PFSK-1 (cell line): ENCODE data around the gene SIAH1.

Source experiments
- POLR2AphosphoS5 ChIP-seq: IDR thresholded peaks from 2 replicates; pipeline ENCODE4 v1.6.1; 2012; ENCODE audit warnings: low read depth, mild to moderate bottlenecking, control low read depth, low read length, moderate library complexity
- TAF1 ChIP-seq: IDR thresholded peaks from 2 replicates; pipeline ENCODE4 v1.6.1; 2012; ENCODE audit warnings: low read length, control low read depth, borderline replicate concordance; ENCODE audit not compliant: insufficient read depth

DNA sequence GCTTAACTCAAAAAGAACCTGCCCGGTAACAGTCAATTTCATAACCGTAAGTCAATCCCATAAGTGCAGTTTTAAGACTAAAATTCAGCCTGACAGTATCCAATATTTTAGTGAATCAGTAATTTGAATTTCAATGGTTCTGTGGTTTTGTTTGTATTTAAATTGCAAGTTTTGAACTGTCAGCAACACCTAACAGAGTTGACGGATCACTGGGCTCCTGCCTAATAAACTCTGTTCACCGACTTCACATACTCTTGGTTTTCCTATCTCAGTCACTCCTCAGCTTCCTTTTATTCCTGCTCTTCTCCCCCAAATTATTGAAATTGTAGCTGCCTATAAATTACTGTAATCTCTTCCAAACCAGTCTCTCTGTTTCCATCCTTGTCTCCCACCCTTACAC is 12.5 kb downstream of the SIAH1 start:
- TF ChIP-seq TAF1 (no peak), POLR2AphosphoS5 (no peak)
